ENCODE measurements around the gene ATP8A1.

DNA sequence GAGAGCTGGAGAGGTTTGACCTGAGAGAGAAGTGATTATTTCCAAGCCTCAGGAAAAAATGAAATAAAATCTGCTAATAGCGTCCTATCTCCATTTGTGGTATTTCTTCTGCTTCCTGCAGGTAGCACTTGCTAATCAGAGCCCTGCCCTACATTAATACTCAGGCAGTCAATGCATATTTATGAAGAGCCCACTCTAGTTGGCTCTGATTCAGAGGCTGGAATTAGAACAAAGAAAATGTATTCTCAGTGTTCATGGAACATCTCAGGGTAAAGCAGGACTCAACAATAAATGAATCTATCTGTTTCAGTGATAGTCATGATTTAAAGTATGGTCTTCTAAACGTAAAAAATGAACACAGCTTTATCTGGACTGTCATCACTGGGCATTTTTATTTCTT is 1.4 kb upstream of the ATP8A1 start:
- TF ChIP-seq, protein P1, sequence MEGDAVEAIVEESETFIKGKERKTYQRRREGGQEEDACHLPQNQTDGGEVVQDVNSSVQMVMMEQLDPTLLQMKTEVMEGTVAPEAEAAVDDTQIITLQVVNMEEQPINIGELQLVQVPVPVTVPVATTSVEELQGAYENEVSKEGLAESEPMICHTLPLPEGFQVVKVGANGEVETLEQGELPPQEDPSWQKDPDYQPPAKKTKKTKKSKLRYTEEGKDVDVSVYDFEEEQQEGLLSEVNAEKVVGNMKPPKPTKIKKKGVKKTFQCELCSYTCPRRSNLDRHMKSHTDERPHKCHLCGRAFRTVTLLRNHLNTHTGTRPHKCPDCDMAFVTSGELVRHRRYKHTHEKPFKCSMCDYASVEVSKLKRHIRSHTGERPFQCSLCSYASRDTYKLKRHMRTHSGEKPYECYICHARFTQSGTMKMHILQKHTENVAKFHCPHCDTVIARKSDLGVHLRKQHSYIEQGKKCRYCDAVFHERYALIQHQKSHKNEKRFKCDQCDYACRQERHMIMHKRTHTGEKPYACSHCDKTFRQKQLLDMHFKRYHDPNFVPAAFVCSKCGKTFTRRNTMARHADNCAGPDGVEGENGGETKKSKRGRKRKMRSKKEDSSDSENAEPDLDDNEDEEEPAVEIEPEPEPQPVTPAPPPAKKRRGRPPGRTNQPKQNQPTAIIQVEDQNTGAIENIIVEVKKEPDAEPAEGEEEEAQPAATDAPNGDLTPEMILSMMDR (IDR thresholded peaks at IDR 0.05), result no peak
- no peak for TF ChIP-seq POLR2A (IDR thresholded peaks at IDR 0.05)

Data from adrenal gland (tissue), 5 donors.